ENCODE results near the gene ARHGAP4. TPM values are rescaled to one million over a fixed set of nuclear protein-coding genes. Genes with fewer than 3 reads are reported as not detected.

ARHGAP4 gene
- total and polyA plus RNA-seq, 2 donors (not counting 1 experiment from before 2014, with no cell fraction given), result 0.51 to 1.5 TPM

- no peak for DNase-seq (ENCODE audit: low read depth in 2 of 2)
- Histone ChIP-seq H3K79me2 (ENCODE audit: control insufficient read depth, insufficient read depth, low read length) (no peaks in the 10 kb centered on the region), H3K4me2 (ENCODE audit: extremely low read depth, insufficient read depth, low read length) (no peak overlapping the region), H3K36me3 (ENCODE audit: control insufficient read depth, insufficient read depth, low read length) (no peaks in the 10 kb centered on the region), H3K27me3 (ENCODE audit: control insufficient read depth, insufficient read depth, low read length) (no peaks in the 10 kb centered on the region), H3K27ac (ENCODE audit: insufficient read depth, low read length) (no peak overlapping the region), H3K4me1 (ENCODE audit: control insufficient read depth, extremely low read depth, insufficient read depth, low read length) (no peaks in the 10 kb centered on the region), H2AFZ (ENCODE audit: low read length) (no peak overlapping the region), H3K9me3 (ENCODE audit: control insufficient read depth, insufficient read depth, low read depth, low read length) (no peaks in the 10 kb centered on the region), H4K20me1 (ENCODE audit: control insufficient read depth, extremely low read depth, insufficient read depth, low read length) (no peaks in the 10 kb centered on the region), H3K9ac (ENCODE audit: insufficient read depth, low read length) (no peak overlapping the region), H3K4me3 (replicated peaks in 1 of 4; ENCODE audit: control extremely low read depth in 1 of 4, insufficient read depth in 1 of 4, low read depth in 3 of 4, low read length in 4 of 4) (no peak overlapping the region)
- no peak for TF ChIP-seq CTCF (conservative IDR thresholded peaks at IDR 0.05 in 1 of 2, IDR thresholded peaks at IDR 0.05 in 1 of 2; ENCODE audit: low read depth in 1 of 2, low read length in 2 of 2)
- no peak for TF ChIP-seq EZH2 (IDR thresholded peaks at IDR 0.05; ENCODE audit: low read length, missing control alignments)
Observed at GRCh38 chrX:153874085-153874365, 52.0 kb downstream of the ARHGAP4 start.

GRCh38 chrX:153873282-153874084 is 52.6 kb downstream of the ARHGAP4 start:
- Histone ChIP-seq H3K9me3 (ENCODE audit: control insufficient read depth, insufficient read depth, low read depth, low read length) (no peaks in the 10 kb centered on the region), H3K4me3 (replicated peaks in 1 of 4; ENCODE audit: control extremely low read depth in 1 of 4, insufficient read depth in 1 of 4, low read depth in 3 of 4, low read length in 4 of 4) (no peak overlapping the region), H3K36me3 (ENCODE audit: control insufficient read depth, insufficient read depth, low read length) (no peaks in the 10 kb centered on the region), H4K20me1 (ENCODE audit: control insufficient read depth, extremely low read depth, insufficient read depth, low read length) (no peaks in the 10 kb centered on the region), H3K27ac (ENCODE audit: insufficient read depth, low read length) (no peak overlapping the region), H2AFZ (ENCODE audit: low read length) (no peak overlapping the region), H3K27me3 (ENCODE audit: control insufficient read depth, insufficient read depth, low read length) (no peaks in the 10 kb centered on the region), H3K79me2 (ENCODE audit: control insufficient read depth, insufficient read depth, low read length) (no peaks in the 10 kb centered on the region), H3K4me2 (ENCODE audit: extremely low read depth, insufficient read depth, low read length) (no peak overlapping the region), H3K9ac (ENCODE audit: insufficient read depth, low read length) (no peak overlapping the region), H3K4me1 (ENCODE audit: control insufficient read depth, extremely low read depth, insufficient read depth, low read length) (no peaks in the 10 kb centered on the region)
- TF ChIP-seq CTCF (conservative IDR thresholded peaks at IDR 0.05 in 1 of 2, IDR thresholded peaks at IDR 0.05 in 1 of 2; ENCODE audit: low read depth in 1 of 2, low read length in 2 of 2) (no peak), EZH2 (IDR thresholded peaks at IDR 0.05; ENCODE audit: low read length, missing control alignments) (no peak)
- no peak for DNase-seq (ENCODE audit: low read depth in 2 of 2)

GRCh38 chrX:153871946-153872878 is 53.9 kb downstream of the ARHGAP4 start:
- TF ChIP-seq CTCF (conservative IDR thresholded peaks at IDR 0.05 in 1 of 2, IDR thresholded peaks at IDR 0.05 in 1 of 2; ENCODE audit: low read depth in 1 of 2, low read length in 2 of 2), result no peak
- TF ChIP-seq EZH2 (IDR thresholded peaks at IDR 0.05; ENCODE audit: low read length, missing control alignments), result no peak
- Histone ChIP-seq H3K4me3 (replicated peaks in 1 of 4; ENCODE audit: control extremely low read depth in 1 of 4, insufficient read depth in 1 of 4, low read depth in 3 of 4, low read length in 4 of 4) (no peak overlapping the region), H3K4me2 (ENCODE audit: extremely low read depth, insufficient read depth, low read length) (no peak overlapping the region), H4K20me1 (ENCODE audit: control insufficient read depth, extremely low read depth, insufficient read depth, low read length) (no peaks in the 10 kb centered on the region), H3K27ac (ENCODE audit: insufficient read depth, low read length) (no peak overlapping the region), H3K4me1 (ENCODE audit: control insufficient read depth, extremely low read depth, insufficient read depth, low read length) (no peaks in the 10 kb centered on the region), H3K27me3 (ENCODE audit: control insufficient read depth, insufficient read depth, low read length) (no peaks in the 10 kb centered on the region), H3K36me3 (ENCODE audit: control insufficient read depth, insufficient read depth, low read length) (no peaks in the 10 kb centered on the region), H2AFZ (ENCODE audit: low read length) (no peak overlapping the region), H3K79me2 (ENCODE audit: control insufficient read depth, insufficient read depth, low read length) (no peaks in the 10 kb centered on the region), H3K9ac (ENCODE audit: insufficient read depth, low read length) (no peak overlapping the region), H3K9me3 (ENCODE audit: control insufficient read depth, insufficient read depth, low read depth, low read length) (no peaks in the 10 kb centered on the region)
- no peak for DNase-seq (ENCODE audit: low read depth in 2 of 2)

Data from fibroblast of lung (primary cell).